GM12873 (cell line): ENCODE data around the gene PSORS1C1.

Source experiments
- CTCF ChIP-seq: IDR thresholded peaks from 2 replicates; pipeline ENCODE4 v1.5.1; 2012; ENCODE audit warnings: low read depth, mild to moderate bottlenecking, moderate library complexity, low read length, control low read depth; ENCODE audit not compliant: insufficient read depth; ENCODE audit errors: missing control alignments

PSORS1C1 gene

GRCh38 chr6:31186052-31186734, 71.6 kb downstream of the PSORS1C1 start:
- no peak for TF ChIP-seq CTCF

GRCh38 chr6:31187780-31188194, 73.2 kb downstream of the PSORS1C1 start:
- TF ChIP-seq CTCF: no peak
